ENCODE data around the gene LRMDA. TPM values are rescaled to one million over a fixed set of nuclear protein-coding genes. Genes with fewer than 3 reads are reported as not detected.

LRMDA gene
- total RNA-seq, 1 donor from 2014 or later, result 2.1 TPM

- H3K4me3 Mint-ChIP-seq (ENCODE audit: unreplicated experiment), result no peak overlapping the region
- peaks cover 1% of the 10 kb centered on the region for H3K9me3 Mint-ChIP-seq (ENCODE audit: unreplicated experiment)
- DNase-seq, result no peak
- peaks cover 7% of the 10 kb centered on the region for H3K36me3 Mint-ChIP-seq (ENCODE audit: unreplicated experiment)
- peaks cover 2% of the 10 kb centered on the region for H3K27me3 Mint-ChIP-seq (ENCODE audit: unreplicated experiment)
- no peak for TF ChIP-seq CTCF (IDR thresholded peaks at IDR 0.05; ENCODE audit: partially characterized antibody, unreplicated experiment)
- no peak overlapping the region for H3K27ac Mint-ChIP-seq (ENCODE audit: unreplicated experiment)
- H3K4me1 Mint-ChIP-seq (ENCODE audit: low read depth, unreplicated experiment), result no peaks in the 10 kb centered on the region
These were observed 611.8 kb downstream of the LRMDA start for GRCh38 chr10:76043261-76043660.

- H3K9me3 Mint-ChIP-seq (ENCODE audit: unreplicated experiment), result peaks cover 1% of the 10 kb centered on the region
- DNase-seq, result no peak
- H3K27me3 Mint-ChIP-seq (ENCODE audit: unreplicated experiment), result peaks cover 2% of the 10 kb centered on the region
- no peaks in the 10 kb centered on the region for H3K4me1 Mint-ChIP-seq (ENCODE audit: low read depth, unreplicated experiment)
- peaks cover 7% of the 10 kb centered on the region for H3K36me3 Mint-ChIP-seq (ENCODE audit: unreplicated experiment)
- no peak overlapping the region for H3K4me3 Mint-ChIP-seq (ENCODE audit: unreplicated experiment)
- no peak for TF ChIP-seq CTCF (IDR thresholded peaks at IDR 0.05; ENCODE audit: partially characterized antibody, unreplicated experiment)
- no peak overlapping the region for H3K27ac Mint-ChIP-seq (ENCODE audit: unreplicated experiment)
These were observed 613.3 kb downstream of the LRMDA start for GRCh38 chr10:76044751-76045150.

GRCh38 chr10:76045174-76045573 is 613.8 kb downstream of the LRMDA start:
- H3K27ac Mint-ChIP-seq (ENCODE audit: unreplicated experiment), result no peak overlapping the region
- no peaks in the 10 kb centered on the region for H3K4me1 Mint-ChIP-seq (ENCODE audit: low read depth, unreplicated experiment)
- H3K36me3 Mint-ChIP-seq (ENCODE audit: unreplicated experiment), result peaks cover 7% of the 10 kb centered on the region
- DNase-seq, result no peak
- peaks cover 1% of the 10 kb centered on the region for H3K9me3 Mint-ChIP-seq (ENCODE audit: unreplicated experiment)
- no peak overlapping the region for H3K4me3 Mint-ChIP-seq (ENCODE audit: unreplicated experiment)
- peaks cover 2% of the 10 kb centered on the region for H3K27me3 Mint-ChIP-seq (ENCODE audit: unreplicated experiment)
- TF ChIP-seq CTCF (IDR thresholded peaks at IDR 0.05; ENCODE audit: partially characterized antibody, unreplicated experiment), result no peak

GRCh38 chr10:76047521-76047920 is 616.1 kb downstream of the LRMDA start:
- H3K36me3 Mint-ChIP-seq (ENCODE audit: unreplicated experiment), result no peaks in the 10 kb centered on the region
- DNase-seq, result no peak
- no peak for TF ChIP-seq CTCF (IDR thresholded peaks at IDR 0.05; ENCODE audit: partially characterized antibody, unreplicated experiment)
- no peak overlapping the region for H3K27ac Mint-ChIP-seq (ENCODE audit: unreplicated experiment)
- no peak overlapping the region for H3K4me3 Mint-ChIP-seq (ENCODE audit: unreplicated experiment)
- H3K9me3 Mint-ChIP-seq (ENCODE audit: unreplicated experiment), result peaks cover 1% of the 10 kb centered on the region
- H3K27me3 Mint-ChIP-seq (ENCODE audit: unreplicated experiment), result peaks cover 3% of the 10 kb centered on the region
- peaks cover 5% of the 10 kb centered on the region for H3K4me1 Mint-ChIP-seq (ENCODE audit: low read depth, unreplicated experiment)

GRCh38 chr10:76049581-76050290 is 618.3 kb downstream of the LRMDA start:
- TF ChIP-seq CTCF (IDR thresholded peaks at IDR 0.05; ENCODE audit: partially characterized antibody, unreplicated experiment), result no peak
- Mint-ChIP-seq H3K9me3 (ENCODE audit: unreplicated experiment) (peaks cover 3% of the 10 kb centered on the region), H3K27ac (ENCODE audit: unreplicated experiment) (no peak overlapping the region), H3K4me3 (ENCODE audit: unreplicated experiment) (no peak overlapping the region), H3K4me1 (ENCODE audit: low read depth, unreplicated experiment) (peaks cover 5% of the 10 kb centered on the region), H3K27me3 (ENCODE audit: unreplicated experiment) (peaks cover 3% of the 10 kb centered on the region), H3K36me3 (ENCODE audit: unreplicated experiment) (no peaks in the 10 kb centered on the region)
- DNase-seq, result no peak
